Measurements from ENCODE around the gene LRRC3.

GRCh38 chr21:44508711-44509445, 53.6 kb downstream of the LRRC3 start:
- TF ChIP-seq CTCF (conservative IDR thresholded peaks at IDR 0.05) (no peak), EZH2 (IDR thresholded peaks at IDR 0.05; ENCODE audit: low read depth) (no peak)
